Activated naive CD4-positive, alpha-beta T cell treated with Interleukin-2 at 50 U/mL for 16 hours (primary cell): ENCODE data around the gene PITPNM3.
A peak's percentile ranks its signal among the peaks of the same experiment; 100 is the strongest.

Experiments
- DNase-seq: peaks from one replicate; pipeline ENCODE4 v3.0.0-alpha.2; 2020

PITPNM3 gene

GRCh38 chr17:6458460-6458950 is 97.8 kb downstream of the PITPNM3 start:
- DNase-seq = no peak

- DNase-seq = no peak
Measured at GRCh38 chr17:6457688-6458459, 98.5 kb downstream of the PITPNM3 start.

GRCh38 chr17:6456914-6457687 is 99.3 kb downstream of the PITPNM3 start:
- DNase-seq = no peak

- no peak for DNase-seq
Measured at GRCh38 chr17:6456321-6456720, 100.0 kb downstream of the PITPNM3 start.

- peak; percentile 43 for DNase-seq
Measured at GRCh38 chr17:6455321-6455705, 101.0 kb downstream of the PITPNM3 start.

- DNase-seq = no peak
Measured at GRCh38 chr17:6454495-6455320, 101.6 kb downstream of the PITPNM3 start.

GRCh38 chr17:6453279-6454024 is 102.9 kb downstream of the PITPNM3 start:
- DNase-seq = no peak

GRCh38 chr17:6452471-6453266 is 103.7 kb downstream of the PITPNM3 start:
- DNase-seq = no peak

- no peak for DNase-seq
Measured at GRCh38 chr17:6450926-6451832, 105.2 kb downstream of the PITPNM3 start.

- no peak for DNase-seq
Measured at GRCh38 chr17:6449307-6449706, 107.0 kb downstream of the PITPNM3 start.

GRCh38 chr17:6448473-6448872 is 107.9 kb downstream of the PITPNM3 start:
- no peak for DNase-seq

GRCh38 chr17:6446516-6447100 is 109.7 kb downstream of the PITPNM3 start:
- no peak for DNase-seq

GRCh38 chr17:6444571-6445335 is 111.6 kb downstream of the PITPNM3 start:
- no peak for DNase-seq

- DNase-seq = peak; percentile 94
Measured at GRCh38 chr17:6443692-6444570, 112.4 kb downstream of the PITPNM3 start, which contains the start of gene PIMREG. Gene PIMREG, plus strand, starts transcription at chr17:6444455. Its CDS starts 656 bp downstream, at chr17:6445111.

GRCh38 chr17:6442775-6443174 is 113.6 kb downstream of the PITPNM3 start:
- DNase-seq = no peak

- no peak for DNase-seq
Measured at GRCh38 chr17:6439951-6440350, 116.4 kb downstream of the PITPNM3 start.

- DNase-seq = no peak
Measured at GRCh38 chr17:6437956-6438355, 118.4 kb downstream of the PITPNM3 start.

GRCh38 chr17:6437466-6437865 is 118.9 kb downstream of the PITPNM3 start:
- DNase-seq = no peak
